Measurements from ENCODE around the gene FAM20A. TPM values are rescaled to one million over a fixed set of nuclear protein-coding genes. Genes with fewer than 3 reads are reported as not detected.

FAM20A gene
- polyA plus RNA-seq, 3 donors: 0.91 to 1.6 TPM; not detected in 1

GRCh38 chr17:68623811-68624210, 22.6 kb upstream of the FAM20A start:
- 93% methylated on average over 6 of the region's 7 CpGs for WGBS (ENCODE audit: insufficient coverage)
- H3K36me3 Mint-ChIP-seq: no peaks in the 10 kb centered on the region

DNA sequence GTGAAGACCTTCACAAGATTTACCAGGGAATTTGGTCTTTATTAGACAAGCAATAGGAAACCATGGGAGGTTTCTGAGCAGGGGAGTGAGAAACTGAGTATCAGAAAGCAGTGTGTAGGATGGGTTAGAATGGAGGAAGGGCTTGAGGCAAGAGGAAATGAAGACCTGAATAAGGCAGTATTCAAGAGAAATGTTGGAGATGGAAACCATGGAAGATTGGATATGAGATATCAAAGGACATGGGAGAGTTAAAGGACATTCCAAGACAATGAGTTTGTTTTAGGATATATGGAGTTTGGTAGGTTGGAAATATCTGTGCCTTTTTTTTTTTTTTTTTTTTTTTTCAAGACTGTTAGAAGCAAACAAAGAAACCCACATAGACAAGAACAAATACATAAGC, 21.3 kb upstream of the FAM20A start:
- Histone ChIP-seq H3K9me3 (replicated peaks in 1 of 2; ENCODE audit: control insufficient read depth in 1 of 2, insufficient read depth in 1 of 2, low read length in 2 of 2) (no peaks in the 10 kb centered on the region), H3K27me3 (ENCODE audit: control insufficient read depth in 2 of 2, insufficient read depth in 2 of 2, low read length in 2 of 2) (no peaks in the 10 kb centered on the region), H3K27ac (ENCODE audit: low read depth in 1 of 2, low read length in 2 of 2) (no peak overlapping the region), H3K9ac (ENCODE audit: insufficient read depth, low read length, poor library complexity, severe bottlenecking) (no peak overlapping the region), H3K4me3 (replicated peaks in 1 of 3; ENCODE audit: low read depth in 2 of 3, low read length in 3 of 3) (no peak overlapping the region), H4K20me1 (ENCODE audit: insufficient read depth, low read length) (no peaks in the 10 kb centered on the region), H2AFZ (ENCODE audit: insufficient read depth, low read depth, low read length, poor library complexity, severe bottlenecking) (no peak overlapping the region), H3K4me2 (replicated peaks; ENCODE audit: extremely low read depth, low read length, poor library complexity, severe bottlenecking) (no peak overlapping the region), H3K36me3 (replicated peaks in 1 of 2; ENCODE audit: control insufficient read depth in 1 of 2, insufficient read depth in 2 of 2, low read length in 2 of 2) (no peaks in the 10 kb centered on the region), H3K4me1 (ENCODE audit: control insufficient read depth in 1 of 2, insufficient read depth in 2 of 2, low read length in 2 of 2) (no peaks in the 10 kb centered on the region), H3K79me2 (ENCODE audit: insufficient read depth, low read length) (no peaks in the 10 kb centered on the region)
- no peaks in the 10 kb centered on the region for H3K36me3 Mint-ChIP-seq
- H3K4me3 Mint-ChIP-seq: no peak overlapping the region
- intact Hi-C loops (cut with micrococcal nuclease): no loop called here
- peaks cover 9 to 10% (median 9%) of the 10 kb centered on the region in 3 donors for H3K27me3 Mint-ChIP-seq (ENCODE audit: low read depth in 3 of 3)
- no peak for DNase-seq
- H3K27ac Mint-ChIP-seq: no peak overlapping the region
- peaks cover 0 to 9% (median 0%) of the 10 kb centered on the region in 7 donors for H3K9me3 Mint-ChIP-seq
- TF ChIP-seq, protein P1, sequence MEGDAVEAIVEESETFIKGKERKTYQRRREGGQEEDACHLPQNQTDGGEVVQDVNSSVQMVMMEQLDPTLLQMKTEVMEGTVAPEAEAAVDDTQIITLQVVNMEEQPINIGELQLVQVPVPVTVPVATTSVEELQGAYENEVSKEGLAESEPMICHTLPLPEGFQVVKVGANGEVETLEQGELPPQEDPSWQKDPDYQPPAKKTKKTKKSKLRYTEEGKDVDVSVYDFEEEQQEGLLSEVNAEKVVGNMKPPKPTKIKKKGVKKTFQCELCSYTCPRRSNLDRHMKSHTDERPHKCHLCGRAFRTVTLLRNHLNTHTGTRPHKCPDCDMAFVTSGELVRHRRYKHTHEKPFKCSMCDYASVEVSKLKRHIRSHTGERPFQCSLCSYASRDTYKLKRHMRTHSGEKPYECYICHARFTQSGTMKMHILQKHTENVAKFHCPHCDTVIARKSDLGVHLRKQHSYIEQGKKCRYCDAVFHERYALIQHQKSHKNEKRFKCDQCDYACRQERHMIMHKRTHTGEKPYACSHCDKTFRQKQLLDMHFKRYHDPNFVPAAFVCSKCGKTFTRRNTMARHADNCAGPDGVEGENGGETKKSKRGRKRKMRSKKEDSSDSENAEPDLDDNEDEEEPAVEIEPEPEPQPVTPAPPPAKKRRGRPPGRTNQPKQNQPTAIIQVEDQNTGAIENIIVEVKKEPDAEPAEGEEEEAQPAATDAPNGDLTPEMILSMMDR (IDR thresholded peaks at IDR 0.05): no peak
- H3K4me1 Mint-ChIP-seq: peaks cover 5% of the 10 kb centered on the region

More at GRCh38 chr17:68623811-68624210, 22.6 kb upstream of the FAM20A start:
- no peaks in the 10 kb centered on the region for H3K79me2 ChIP-seq (ENCODE audit: insufficient read depth, low read length)
- no peaks in the 10 kb centered on the region for H3K36me3 ChIP-seq (replicated peaks in 1 of 2; ENCODE audit: control insufficient read depth in 1 of 2, insufficient read depth in 2 of 2, low read length in 2 of 2)
- Mint-ChIP-seq H3K9me3 (peaks cover 0 to 6% (median 0%) of the 10 kb centered on the region in 7 donors), H3K4me3 (no peak overlapping the region), H3K27ac (no peak overlapping the region), H3K4me1 (peaks cover 5% of the 10 kb centered on the region), H3K27me3 (ENCODE audit: low read depth in 3 of 3) (peaks cover 6 to 14% (median 9%) of the 10 kb centered on the region in 3 donors)
- H3K4me3 ChIP-seq (replicated peaks in 1 of 3; ENCODE audit: low read depth in 2 of 3, low read length in 3 of 3): no peak overlapping the region
- intact Hi-C loops (cut with micrococcal nuclease): no loop called here
- no peak overlapping the region for H3K9ac ChIP-seq (ENCODE audit: insufficient read depth, low read length, poor library complexity, severe bottlenecking)
- no peak overlapping the region for H3K27ac ChIP-seq (ENCODE audit: low read depth in 1 of 2, low read length in 2 of 2)
- no peak overlapping the region for H3K4me2 ChIP-seq (replicated peaks; ENCODE audit: extremely low read depth, low read length, poor library complexity, severe bottlenecking)
- TF ChIP-seq, protein P1 (IDR thresholded peaks at IDR 0.05): no peak
- no peak overlapping the region for H2AFZ ChIP-seq (ENCODE audit: insufficient read depth, low read depth, low read length, poor library complexity, severe bottlenecking)
- H3K4me1 ChIP-seq (ENCODE audit: control insufficient read depth in 1 of 2, insufficient read depth in 2 of 2, low read length in 2 of 2): no peaks in the 10 kb centered on the region
- no peaks in the 10 kb centered on the region for H3K27me3 ChIP-seq (ENCODE audit: control insufficient read depth in 2 of 2, insufficient read depth in 2 of 2, low read length in 2 of 2)
- H3K9me3 ChIP-seq (replicated peaks in 1 of 2; ENCODE audit: control insufficient read depth in 1 of 2, insufficient read depth in 1 of 2, low read length in 2 of 2): no peaks in the 10 kb centered on the region
- no peak for DNase-seq
- no peaks in the 10 kb centered on the region for H4K20me1 ChIP-seq (ENCODE audit: insufficient read depth, low read length)

Data from CD14-positive monocyte (primary cell).